Measurements from ENCODE around the gene PTEN.

DNA sequence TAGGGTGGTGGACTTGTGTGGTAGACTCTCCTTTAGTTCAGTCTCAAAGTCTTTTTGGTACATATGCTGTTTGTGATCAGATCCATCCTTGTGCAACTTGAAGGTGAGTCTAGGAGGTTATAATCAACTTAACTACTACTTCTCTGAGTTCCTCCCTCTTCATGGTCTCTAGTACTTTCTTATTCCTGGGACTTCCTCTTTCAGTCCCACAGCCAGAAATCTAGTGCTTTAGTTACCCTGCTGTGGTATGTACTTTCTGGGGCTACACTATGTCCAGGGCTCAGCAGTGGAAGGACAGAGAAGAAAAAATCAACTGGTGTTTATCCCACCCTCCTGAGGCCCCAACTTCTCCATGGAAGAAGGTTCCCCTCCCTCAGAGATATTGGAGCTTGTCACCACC lies 26.0 kb upstream of the PTEN start:
- TF ChIP-seq, protein P1, sequence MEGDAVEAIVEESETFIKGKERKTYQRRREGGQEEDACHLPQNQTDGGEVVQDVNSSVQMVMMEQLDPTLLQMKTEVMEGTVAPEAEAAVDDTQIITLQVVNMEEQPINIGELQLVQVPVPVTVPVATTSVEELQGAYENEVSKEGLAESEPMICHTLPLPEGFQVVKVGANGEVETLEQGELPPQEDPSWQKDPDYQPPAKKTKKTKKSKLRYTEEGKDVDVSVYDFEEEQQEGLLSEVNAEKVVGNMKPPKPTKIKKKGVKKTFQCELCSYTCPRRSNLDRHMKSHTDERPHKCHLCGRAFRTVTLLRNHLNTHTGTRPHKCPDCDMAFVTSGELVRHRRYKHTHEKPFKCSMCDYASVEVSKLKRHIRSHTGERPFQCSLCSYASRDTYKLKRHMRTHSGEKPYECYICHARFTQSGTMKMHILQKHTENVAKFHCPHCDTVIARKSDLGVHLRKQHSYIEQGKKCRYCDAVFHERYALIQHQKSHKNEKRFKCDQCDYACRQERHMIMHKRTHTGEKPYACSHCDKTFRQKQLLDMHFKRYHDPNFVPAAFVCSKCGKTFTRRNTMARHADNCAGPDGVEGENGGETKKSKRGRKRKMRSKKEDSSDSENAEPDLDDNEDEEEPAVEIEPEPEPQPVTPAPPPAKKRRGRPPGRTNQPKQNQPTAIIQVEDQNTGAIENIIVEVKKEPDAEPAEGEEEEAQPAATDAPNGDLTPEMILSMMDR (IDR thresholded peaks at IDR 0.05), result no peak
- TF ChIP-seq POLR2A (IDR thresholded peaks at IDR 0.05), result no peak
